GM12801 (cell line): Measurements from ENCODE around the gene HIBADH.

ENCODE experiments used
- TF ChIP-seq, protein P1 (sequence below): IDR thresholded peaks from one replicate; pipeline ENCODE4 v1.5.1; 2011; ENCODE audit warnings: control low read depth; ENCODE audit not compliant: insufficient read length; ENCODE audit errors: extremely low read depth

Gene HIBADH

DNA sequence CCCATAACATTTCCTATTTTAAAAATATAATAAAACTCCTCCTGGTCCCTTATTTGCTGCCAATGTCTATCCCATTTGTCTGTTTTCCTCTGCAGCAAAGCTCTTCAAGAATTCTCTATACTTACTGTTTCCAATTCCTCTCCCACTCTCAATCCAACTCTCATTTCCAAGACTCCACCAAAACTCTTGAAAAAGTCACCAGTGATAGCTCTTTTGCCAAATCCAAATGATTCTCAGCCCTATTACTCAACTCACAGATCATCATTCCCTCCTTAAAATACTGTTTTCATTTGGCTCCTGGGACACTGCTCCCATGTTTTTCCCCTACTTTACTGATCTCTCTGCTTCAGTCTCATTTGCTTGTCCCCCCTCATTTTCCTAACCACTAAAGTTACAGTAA is 139.4 kb downstream of the HIBADH start:
- TF ChIP-seq, protein P1, sequence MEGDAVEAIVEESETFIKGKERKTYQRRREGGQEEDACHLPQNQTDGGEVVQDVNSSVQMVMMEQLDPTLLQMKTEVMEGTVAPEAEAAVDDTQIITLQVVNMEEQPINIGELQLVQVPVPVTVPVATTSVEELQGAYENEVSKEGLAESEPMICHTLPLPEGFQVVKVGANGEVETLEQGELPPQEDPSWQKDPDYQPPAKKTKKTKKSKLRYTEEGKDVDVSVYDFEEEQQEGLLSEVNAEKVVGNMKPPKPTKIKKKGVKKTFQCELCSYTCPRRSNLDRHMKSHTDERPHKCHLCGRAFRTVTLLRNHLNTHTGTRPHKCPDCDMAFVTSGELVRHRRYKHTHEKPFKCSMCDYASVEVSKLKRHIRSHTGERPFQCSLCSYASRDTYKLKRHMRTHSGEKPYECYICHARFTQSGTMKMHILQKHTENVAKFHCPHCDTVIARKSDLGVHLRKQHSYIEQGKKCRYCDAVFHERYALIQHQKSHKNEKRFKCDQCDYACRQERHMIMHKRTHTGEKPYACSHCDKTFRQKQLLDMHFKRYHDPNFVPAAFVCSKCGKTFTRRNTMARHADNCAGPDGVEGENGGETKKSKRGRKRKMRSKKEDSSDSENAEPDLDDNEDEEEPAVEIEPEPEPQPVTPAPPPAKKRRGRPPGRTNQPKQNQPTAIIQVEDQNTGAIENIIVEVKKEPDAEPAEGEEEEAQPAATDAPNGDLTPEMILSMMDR: no peak

DNA sequence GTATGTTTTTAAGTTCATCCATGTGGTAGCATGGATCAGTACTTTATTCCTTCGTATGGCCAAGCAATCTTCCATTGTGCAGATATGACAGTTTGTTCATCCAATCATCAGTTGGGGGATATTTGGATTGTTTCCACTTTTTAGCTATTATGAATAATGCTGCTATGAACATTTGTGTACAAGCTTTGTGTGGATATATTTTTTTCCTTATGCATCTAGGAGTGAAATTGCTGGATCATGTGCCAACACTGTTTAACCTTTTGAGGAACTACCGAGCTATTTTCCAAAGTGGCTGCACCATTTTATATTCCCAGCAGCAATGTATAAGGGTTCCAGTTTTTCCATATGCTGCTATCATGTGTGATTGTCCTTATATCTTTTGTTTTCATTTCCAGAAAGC is 140.1 kb downstream of the HIBADH start:
- TF ChIP-seq, protein P1: no peak

DNA sequence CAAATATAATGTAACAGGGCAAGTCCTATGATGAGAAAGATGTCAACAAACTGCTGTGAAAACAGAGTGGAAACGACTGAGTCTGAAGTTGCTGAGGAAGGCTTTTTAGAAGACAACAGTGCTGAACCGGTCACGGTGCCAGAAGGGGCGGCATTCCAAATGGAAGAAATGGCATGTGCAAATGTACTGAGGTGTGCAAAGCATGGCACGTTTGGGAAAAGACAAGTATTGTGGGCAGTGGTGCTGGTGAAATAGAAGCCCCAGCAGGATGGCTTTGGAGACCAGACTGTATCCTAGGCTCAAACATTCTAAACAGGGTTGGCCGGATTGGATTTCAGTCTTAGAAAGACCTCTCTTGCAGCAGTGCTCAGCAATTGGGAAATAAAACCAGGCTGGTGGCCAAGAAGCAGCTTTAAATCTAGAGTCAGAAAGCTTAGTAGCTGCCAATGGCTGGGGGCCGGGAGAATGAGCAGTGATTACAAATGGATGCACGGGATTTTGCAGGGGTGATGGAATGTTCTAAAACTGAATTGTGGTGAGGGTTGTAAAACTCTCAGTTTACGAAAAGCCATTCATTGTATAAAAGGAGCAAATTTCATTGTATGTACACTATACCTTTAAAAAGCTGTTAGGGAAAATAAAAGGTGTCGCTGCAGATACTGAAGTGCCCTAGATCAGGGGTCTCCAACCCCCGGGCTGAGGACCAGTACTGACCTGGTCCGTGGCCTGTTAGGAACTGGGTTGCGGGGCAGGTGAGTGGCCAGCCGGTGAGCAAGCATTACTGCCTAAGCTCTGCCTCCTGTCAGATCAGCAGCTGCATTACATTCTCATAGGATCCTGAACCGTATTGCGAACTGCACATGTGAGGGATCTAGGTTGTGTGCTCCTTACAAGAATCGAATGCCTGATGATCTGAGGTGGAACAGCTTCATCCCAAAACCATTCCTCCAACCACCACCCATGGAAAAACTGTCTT is 141.6 kb downstream of the HIBADH start:
- TF ChIP-seq, protein P1: no peak

DNA sequence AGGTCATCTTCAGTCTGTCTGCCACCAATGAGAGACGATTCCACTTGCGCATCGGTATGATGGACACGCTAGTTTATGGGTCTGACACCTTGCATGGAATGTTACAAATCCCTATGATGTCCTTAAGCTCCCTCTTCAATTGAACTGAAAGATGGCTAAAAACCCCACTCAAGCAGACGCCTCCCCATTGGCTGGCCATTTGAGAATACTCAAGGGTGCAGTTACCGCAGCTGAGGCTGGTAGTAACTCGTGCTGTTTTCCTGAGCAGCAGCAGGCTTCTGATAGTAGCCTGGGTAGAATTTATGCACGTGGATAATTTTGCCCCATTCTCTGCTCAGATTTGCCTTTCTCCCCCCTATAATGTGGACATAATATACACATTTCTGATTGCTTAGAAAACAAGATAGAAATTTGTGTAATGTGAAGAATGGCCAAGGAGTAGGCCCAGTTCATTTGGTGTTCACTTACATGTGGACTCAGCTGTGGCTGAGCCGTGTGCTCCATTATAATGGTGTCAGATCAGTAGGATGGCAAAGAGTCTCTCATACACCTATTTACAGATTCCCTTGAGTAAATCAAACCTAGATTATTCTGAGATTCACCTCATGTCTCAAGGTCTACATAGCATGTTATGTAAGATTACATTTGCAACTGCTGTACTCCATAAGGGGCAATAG is 142.8 kb downstream of the HIBADH start:
- TF ChIP-seq, protein P1: no peak

DNA sequence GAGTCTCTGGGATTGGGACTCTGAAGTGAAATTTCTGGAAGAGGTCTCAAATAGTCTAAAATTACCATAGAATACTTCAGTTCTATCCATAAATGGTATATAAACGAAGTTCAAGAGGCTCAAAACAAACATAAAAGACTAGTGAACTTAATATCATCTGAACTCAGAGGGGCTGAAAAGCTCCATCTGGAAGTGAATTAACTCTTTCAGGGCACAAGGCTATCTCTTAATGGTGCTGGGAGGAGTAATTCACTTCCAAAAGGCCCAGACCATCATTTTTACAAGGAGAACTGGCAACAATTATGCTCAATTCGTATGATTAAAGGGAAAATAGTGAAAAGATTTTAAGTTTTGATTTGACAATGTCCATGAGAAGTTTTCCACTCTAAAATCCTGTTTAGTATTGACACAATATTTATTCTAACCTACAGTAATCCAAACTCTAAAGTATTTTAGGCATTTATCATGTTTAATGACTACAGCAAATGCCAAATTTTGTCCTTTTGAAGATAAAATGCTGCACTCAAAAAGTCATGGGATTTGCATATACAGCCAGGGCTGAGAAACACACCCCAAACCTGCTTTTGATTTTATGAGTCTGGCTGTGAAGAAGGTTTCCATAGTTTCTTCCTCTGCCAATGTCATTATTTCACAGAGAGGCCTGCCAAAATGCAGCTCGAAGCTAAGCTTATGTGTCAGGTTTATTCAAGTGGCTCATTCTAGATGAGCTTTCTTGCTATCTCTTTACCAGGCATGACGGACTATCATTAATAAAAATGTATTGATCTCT is 143.9 kb downstream of the HIBADH start:
- TF ChIP-seq, protein P1: no peak

DNA sequence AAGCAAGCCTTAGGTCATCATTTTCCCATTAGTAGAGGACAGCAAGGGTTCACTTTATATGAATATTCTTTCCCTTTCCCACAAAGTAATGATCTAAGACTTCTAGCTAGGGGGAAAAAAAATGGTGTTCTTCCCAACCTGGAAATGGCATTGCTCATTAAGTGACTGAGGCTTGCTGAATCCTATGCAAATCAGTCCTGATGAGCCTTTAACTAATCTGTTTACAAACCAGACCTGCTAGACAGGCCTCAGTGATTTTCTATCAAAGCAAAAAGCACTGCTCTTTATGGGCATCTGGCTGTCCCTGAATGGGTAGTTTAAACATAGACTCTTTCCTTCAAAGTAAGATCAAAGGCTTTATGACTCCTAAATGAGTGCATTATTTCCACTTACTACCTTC is 146.3 kb downstream of the HIBADH start:
- TF ChIP-seq, protein P1: no peak

DNA sequence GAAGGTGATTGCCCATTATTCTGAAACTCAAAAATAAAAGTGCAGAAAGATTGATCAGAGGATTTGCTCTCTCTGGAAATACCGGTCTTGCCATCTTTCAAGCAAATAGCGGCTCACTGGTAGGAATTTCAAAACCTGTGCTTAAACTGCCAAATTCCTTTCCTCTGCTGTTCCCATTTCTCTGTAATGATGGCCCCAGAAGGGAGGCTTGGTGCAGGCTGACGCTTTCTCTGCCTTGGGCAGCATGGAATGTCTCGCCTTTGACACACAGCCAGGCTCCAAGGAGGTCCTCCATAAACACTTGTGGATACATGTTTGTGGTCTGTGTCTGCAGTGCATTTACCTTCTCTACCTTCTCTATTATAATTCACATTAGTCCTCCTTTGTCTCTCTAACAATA is 146.8 kb downstream of the HIBADH start:
- TF ChIP-seq, protein P1: no peak
